Measurements from ENCODE around the gene OCA2.

DNA sequence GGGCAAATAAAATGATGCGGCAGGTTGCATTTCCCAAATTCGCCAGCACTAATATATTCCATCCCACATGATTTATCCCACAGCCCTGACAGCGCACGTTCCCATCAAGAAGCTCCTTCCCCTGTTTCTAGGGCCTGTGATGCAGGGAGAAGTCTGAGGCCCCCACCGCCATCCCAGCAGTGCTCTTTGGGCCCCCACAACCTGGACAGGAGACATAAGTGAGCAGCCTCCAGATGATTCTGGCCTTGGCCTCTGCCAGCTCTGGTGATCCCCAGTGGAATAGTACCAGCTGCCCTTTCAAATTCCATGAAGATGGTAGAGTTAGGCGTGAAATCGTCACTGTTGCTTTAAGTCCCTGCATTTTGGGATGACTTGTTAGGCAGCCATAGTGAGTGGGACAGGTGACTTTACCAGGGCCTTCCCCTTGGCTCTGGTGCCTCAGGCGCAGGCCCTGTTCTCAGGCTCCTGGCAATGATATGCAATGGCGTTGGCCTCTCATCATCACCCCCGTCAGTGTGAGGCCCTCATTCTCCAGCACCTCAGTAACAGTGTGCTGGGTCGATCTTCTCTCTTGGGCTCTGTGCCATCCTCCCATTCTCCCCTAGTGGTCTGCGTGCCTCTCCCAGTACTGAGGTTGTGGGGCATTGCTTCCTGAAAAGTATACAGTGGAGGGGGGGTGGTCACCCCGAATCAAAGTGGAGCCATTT lies 263.7 kb downstream of the OCA2 start:
- TF ChIP-seq, protein P1, sequence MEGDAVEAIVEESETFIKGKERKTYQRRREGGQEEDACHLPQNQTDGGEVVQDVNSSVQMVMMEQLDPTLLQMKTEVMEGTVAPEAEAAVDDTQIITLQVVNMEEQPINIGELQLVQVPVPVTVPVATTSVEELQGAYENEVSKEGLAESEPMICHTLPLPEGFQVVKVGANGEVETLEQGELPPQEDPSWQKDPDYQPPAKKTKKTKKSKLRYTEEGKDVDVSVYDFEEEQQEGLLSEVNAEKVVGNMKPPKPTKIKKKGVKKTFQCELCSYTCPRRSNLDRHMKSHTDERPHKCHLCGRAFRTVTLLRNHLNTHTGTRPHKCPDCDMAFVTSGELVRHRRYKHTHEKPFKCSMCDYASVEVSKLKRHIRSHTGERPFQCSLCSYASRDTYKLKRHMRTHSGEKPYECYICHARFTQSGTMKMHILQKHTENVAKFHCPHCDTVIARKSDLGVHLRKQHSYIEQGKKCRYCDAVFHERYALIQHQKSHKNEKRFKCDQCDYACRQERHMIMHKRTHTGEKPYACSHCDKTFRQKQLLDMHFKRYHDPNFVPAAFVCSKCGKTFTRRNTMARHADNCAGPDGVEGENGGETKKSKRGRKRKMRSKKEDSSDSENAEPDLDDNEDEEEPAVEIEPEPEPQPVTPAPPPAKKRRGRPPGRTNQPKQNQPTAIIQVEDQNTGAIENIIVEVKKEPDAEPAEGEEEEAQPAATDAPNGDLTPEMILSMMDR (IDR thresholded peaks at IDR 0.05; ENCODE audit: poor library complexity, severe bottlenecking), result no peak
- TF ChIP-seq SMC3 (conservative IDR thresholded peaks at IDR 0.05; ENCODE audit: poor library complexity) (no peak), TAF1 (IDR thresholded peaks at IDR 0.05; ENCODE audit: low read depth) (no peak), RAD21 (conservative IDR thresholded peaks at IDR 0.05) (no peak)

Measured in neural cell (in vitro differentiated cells).